ENCODE data around the gene PROS1. TPM values are rescaled to one million over a fixed set of nuclear protein-coding genes. Genes with fewer than 3 reads are reported as not detected.

The PROS1 gene
- total and polyA plus RNA-seq, 2 of the 8 experiments (the other 6 are each of a cell fraction or from before 2014, with no cell fraction given), result 0.65 to 2.5 TPM

DNA sequence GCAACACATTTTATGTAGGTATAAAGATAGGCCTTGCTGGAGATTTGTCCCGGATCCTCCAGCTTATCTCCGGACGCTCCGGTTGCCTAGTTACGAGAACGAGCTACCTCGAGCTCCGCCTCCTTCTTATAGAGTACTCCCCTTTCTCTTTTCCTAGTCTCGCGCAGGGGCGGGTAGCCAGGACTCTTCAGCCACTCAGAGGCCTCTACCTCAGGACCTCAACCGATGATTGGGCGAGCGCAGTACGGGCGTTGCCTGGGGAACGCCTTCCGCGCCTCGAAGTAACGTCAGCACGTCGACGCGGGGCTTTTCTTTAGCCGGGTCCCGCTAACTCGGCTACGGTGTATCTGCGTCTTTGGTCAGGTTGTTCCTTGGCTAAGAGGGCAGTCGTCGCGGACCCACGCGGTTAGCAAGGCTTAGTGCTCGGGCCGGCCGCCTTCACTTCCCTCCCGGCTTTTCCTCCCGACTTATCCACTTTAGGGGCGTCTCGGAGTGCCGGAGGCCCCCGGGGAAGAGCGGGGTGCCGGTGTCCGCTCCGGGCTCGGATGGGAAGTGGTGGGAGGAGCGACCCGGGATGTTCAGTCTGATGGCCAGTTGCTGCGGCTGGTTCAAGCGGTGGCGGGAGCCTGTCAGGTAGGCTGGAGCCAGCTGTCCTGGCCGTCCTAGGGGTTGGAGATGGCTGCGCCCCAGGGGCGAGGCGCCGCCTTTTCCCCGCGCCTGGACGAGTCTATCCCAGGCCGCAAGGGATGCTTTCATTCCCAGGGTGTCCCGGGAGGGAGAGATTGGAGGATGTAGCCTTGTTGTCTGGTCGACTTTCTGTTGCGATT is 6.4 kb upstream of the PROS1 start, which contains the start of gene ARL13B (continued):
- TF ChIP-seq KDM5A (IDR thresholded peaks at IDR 0.05; ENCODE audit: low read length), result 0 out of 2 replicates have a peak, but pooled peaks have one; percentile 48
- peak; percentile 93 for TF ChIP-seq SP1 (IDR thresholded peaks at IDR 0.05; ENCODE audit: low read depth, low read length)
- peak; percentile 84; the same call in 1 of the 2 replicates for TF ChIP-seq RBBP5 (IDR thresholded peaks at IDR 0.05; ENCODE audit: borderline replicate concordance, low read depth, low read length)
- TF ChIP-seq MAFK (IDR thresholded peaks at IDR 0.05; ENCODE audit: low read depth, low read length), result no peak
- TF ChIP-seq SRF (IDR thresholded peaks at IDR 0.05; ENCODE audit: low read depth, low read length), result no peak
- TF ChIP-seq SIX5 (IDR thresholded peaks at IDR 0.05; ENCODE audit: low read depth, low read length), result no peak
- 0 out of 2 replicates have a peak, but pooled peaks have one; percentile 22 for TF ChIP-seq TCF12 (IDR thresholded peaks at IDR 0.05; ENCODE audit: low read depth, low read length)
- peak; percentile 70 for TF ChIP-seq TAF7 (optimal IDR thresholded peaks at IDR 0.05; ENCODE audit: borderline replicate concordance, low read depth, low read length)
- TF ChIP-seq, protein P1, sequence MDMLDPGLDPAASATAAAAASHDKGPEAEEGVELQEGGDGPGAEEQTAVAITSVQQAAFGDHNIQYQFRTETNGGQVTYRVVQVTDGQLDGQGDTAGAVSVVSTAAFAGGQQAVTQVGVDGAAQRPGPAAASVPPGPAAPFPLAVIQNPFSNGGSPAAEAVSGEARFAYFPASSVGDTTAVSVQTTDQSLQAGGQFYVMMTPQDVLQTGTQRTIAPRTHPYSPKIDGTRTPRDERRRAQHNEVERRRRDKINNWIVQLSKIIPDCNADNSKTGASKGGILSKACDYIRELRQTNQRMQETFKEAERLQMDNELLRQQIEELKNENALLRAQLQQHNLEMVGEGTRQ (IDR thresholded peaks at IDR 0.05; ENCODE audit: low read length), result no peak
- no peak for TF ChIP-seq EGR1 (IDR thresholded peaks at IDR 0.05; ENCODE audit: borderline replicate concordance, low read depth, low read length)
- peak; percentile 78 for TF ChIP-seq CHD2 (IDR thresholded peaks at IDR 0.05; ENCODE audit: low read length)
